CD14-positive monocyte (primary cell): Measurements from ENCODE around the gene CEP128. TPM values are rescaled to one million over a fixed set of nuclear protein-coding genes. Genes with fewer than 3 reads are reported as not detected.

Experiments
- DNase-seq, 3 donors: peaks; one replicate each; pipeline ENCODE4 v3.0.0-alpha.2; 2011 to 2022
- H2AFZ ChIP-seq: 2 replicates; pipeline ENCODE4 v1.6.0; 2012; ENCODE audit warnings: mild to moderate bottlenecking, low read depth, low read length, inconsistent platforms; ENCODE audit not compliant: insufficient read depth, poor library complexity, severe bottlenecking
- H3K27ac ChIP-seq, 2 donors: 1 replicate in 1 of 2; 2 replicates in 1 of 2; pipeline ENCODE4 v1.5.1; 2012 to 2013; ENCODE audit warnings: low read length in 2 of 2, control low read depth in 1 of 2, inconsistent platforms in 1 of 2, low read depth in 1 of 2, mild to moderate bottlenecking in 1 of 2
- H3K27me3 ChIP-seq, 2 donors: one replicate each; pipeline versions ENCODE4 v1.6.0 to v1.6.1; 2011 to 2013; ENCODE audit warnings: low read length in 2 of 2; ENCODE audit not compliant: control insufficient read depth in 2 of 2, insufficient read depth in 2 of 2
- H3K36me3 ChIP-seq, 2 donors: replicated peaks in 1 of 2; 1 replicate in 1 of 2; 2 replicates in 1 of 2; pipeline versions ENCODE4 v1.5.1 to v1.6.1; 2012 to 2013; ENCODE audit warnings: low read length in 2 of 2, control low read depth in 1 of 2, inconsistent platforms in 1 of 2, mild to moderate bottlenecking in 1 of 2; ENCODE audit not compliant: insufficient read depth in 2 of 2, control insufficient read depth in 1 of 2
- H3K4me1 ChIP-seq, 2 donors: 1 replicate in 1 of 2; 2 replicates in 1 of 2; pipeline versions ENCODE4 v1.5.1 to v1.6.1; 2012 to 2013; ENCODE audit warnings: low read length in 2 of 2, control low read depth in 1 of 2, inconsistent platforms in 1 of 2, mild to moderate bottlenecking in 1 of 2, moderate library complexity in 1 of 2; ENCODE audit not compliant: insufficient read depth in 2 of 2, control insufficient read depth in 1 of 2
- H3K4me2 ChIP-seq: replicated peaks from 2 replicates; pipeline ENCODE3; 2012; ENCODE audit warnings: low read length, moderate library complexity, mild to moderate bottlenecking; ENCODE audit not compliant: poor library complexity, severe bottlenecking; ENCODE audit errors: extremely low read depth
- H3K4me3 ChIP-seq, 3 experiments: fragments of 200-600 bp in 1 of 3; sonication (generic) in 1 of 3; replicated peaks in 1 of 3; 1 replicate in 2 of 3; 2 replicates in 1 of 3; pipeline ENCODE4 v1.5.1; 2011 to 2013; ENCODE audit warnings: low read length in 3 of 3, mild to moderate bottlenecking in 3 of 3, control low read depth in 2 of 3, low read depth in 2 of 3, inconsistent platforms in 1 of 3, moderate library complexity in 1 of 3
- H3K79me2 ChIP-seq: 2 replicates; pipeline ENCODE4 v1.6.0; 2012; ENCODE audit warnings: mild to moderate bottlenecking, control low read depth, inconsistent platforms, low read length, moderate library complexity; ENCODE audit not compliant: insufficient read depth
- H3K9ac ChIP-seq: 2 replicates; pipeline ENCODE4 v1.6.0; 2017; ENCODE audit warnings: low read length, mild to moderate bottlenecking; ENCODE audit not compliant: insufficient read depth, poor library complexity, severe bottlenecking
- H3K9me3 ChIP-seq, 2 donors: replicated peaks in 1 of 2; 1 replicate in 1 of 2; 2 replicates in 1 of 2; pipeline versions ENCODE4 v1.5.1 to v1.6.1; 2012 to 2013; ENCODE audit warnings: low read length in 2 of 2, control low read depth in 1 of 2; ENCODE audit not compliant: control insufficient read depth in 1 of 2, insufficient read depth in 1 of 2
- H4K20me1 ChIP-seq: 2 replicates; pipeline ENCODE4 v1.6.0; 2012; ENCODE audit warnings: mild to moderate bottlenecking, low read length, control low read depth, moderate library complexity; ENCODE audit not compliant: insufficient read depth
- H3K27ac Mint-ChIP-seq, 7 donors: one replicate each; pipeline ENCODE4 v1.8.0; 2020; ENCODE audit warnings: mild to moderate bottlenecking in 7 of 7, mixed read lengths in 7 of 7, moderate library complexity in 6 of 7, inconsistent platforms in 2 of 7
- H3K27me3 Mint-ChIP-seq, 3 donors: one replicate each; pipeline ENCODE4 v1.8.0; 2021 to 2022; ENCODE audit warnings: low read depth in 3 of 3, mild to moderate bottlenecking in 3 of 3, mixed read lengths in 3 of 3, moderate library complexity in 3 of 3, inconsistent platforms in 1 of 3
- H3K36me3 Mint-ChIP-seq, 2 donors: one replicate each; pipeline ENCODE4 v1.8.0; 2020; ENCODE audit warnings: mixed read lengths in 2 of 2, inconsistent platforms in 1 of 2, mild to moderate bottlenecking in 1 of 2
- H3K4me1 Mint-ChIP-seq: one replicate; pipeline ENCODE4 v1.8.0; 2020; ENCODE audit warnings: mild to moderate bottlenecking, mixed read lengths
- H3K4me3 Mint-ChIP-seq, 2 donors: one replicate each; pipeline ENCODE4 v1.8.0; 2020; ENCODE audit warnings: mild to moderate bottlenecking in 2 of 2, mixed read lengths in 2 of 2, moderate library complexity in 1 of 2
- H3K9me3 Mint-ChIP-seq, 7 donors: one replicate each; pipeline ENCODE4 v1.8.0; 2020 to 2022; ENCODE audit warnings: mixed read lengths in 7 of 7, mild to moderate bottlenecking in 6 of 7, moderate library complexity in 6 of 7, inconsistent platforms in 2 of 7
- WGBS: methylation state at CpG from one replicate; pipeline ENCODE4 v1.1.5; 2013; ENCODE audit warnings: missing lambda C conversion rate; ENCODE audit not compliant: insufficient coverage; 5-methylcytosine and 5-hydroxymethylcytosine counted together
- intact Hi-C, 2 donors: fragments of 100-400 bp; cut with micrococcal nuclease; formaldehyde crosslinking; loops; one replicate each; pipeline versions ENCODE4 v1.15.0 to v1.15.1; 2023
- polyA plus RNA-seq, 3 donors: library from polyadenylated mRNA; depleted of rRNA in 1 of 3; unstranded in 2 of 3; stranded (reverse) in 1 of 3; fragments of 300-500 nt in 2 of 3; fragments of >200 nt in 1 of 3; fragmentation: Illumina TruSeq in 2 of 3; gene quantifications; 1 replicate in 2 of 3; 2 replicates in 1 of 3; pipeline ENCODE4 v1.2.3, GENCODE V29; 2012 to 2021
- TF ChIP-seq, protein P1 (sequence below): fragments of 200-600 bp; IDR thresholded peaks from one replicate; pipeline ENCODE4 v1.8.0; 2022; ENCODE audit warnings: antibody characterized with exemption, mild to moderate bottlenecking

Gene CEP128
- polyA plus RNA-seq, 3 donors = 0.41 to 0.88 (median 0.62) TPM

DNA sequence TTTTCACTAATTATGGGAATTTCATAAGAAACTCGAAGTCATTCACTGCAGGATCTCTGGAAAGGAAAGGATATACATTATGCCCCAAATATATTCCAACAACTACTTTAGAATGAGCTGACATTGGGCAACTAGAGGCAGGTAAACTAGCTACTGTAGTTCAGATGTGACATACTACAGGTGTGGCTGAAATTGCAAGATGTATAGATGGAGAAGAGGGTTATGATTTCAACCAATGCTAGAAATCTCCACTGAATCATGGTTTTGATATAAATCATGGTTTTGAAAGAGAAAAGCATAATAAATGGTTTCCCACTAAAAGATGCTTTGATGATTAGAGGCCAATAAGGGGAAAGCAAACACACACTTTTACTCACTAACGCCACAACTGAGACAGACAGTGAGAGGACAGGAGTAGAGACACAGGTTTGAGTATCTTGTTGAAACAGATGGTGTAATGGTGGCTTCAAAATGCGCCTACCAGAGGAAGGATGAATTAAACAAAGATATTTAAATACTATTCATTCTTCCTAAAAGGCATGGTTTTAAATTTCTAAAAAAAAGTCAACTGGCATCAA lies 434.2 kb downstream of the CEP128 start:
- intact Hi-C loops = no loop called here
- no peaks in the 10 kb centered on the region for H3K27me3 Mint-ChIP-seq
- TF ChIP-seq, protein P1, sequence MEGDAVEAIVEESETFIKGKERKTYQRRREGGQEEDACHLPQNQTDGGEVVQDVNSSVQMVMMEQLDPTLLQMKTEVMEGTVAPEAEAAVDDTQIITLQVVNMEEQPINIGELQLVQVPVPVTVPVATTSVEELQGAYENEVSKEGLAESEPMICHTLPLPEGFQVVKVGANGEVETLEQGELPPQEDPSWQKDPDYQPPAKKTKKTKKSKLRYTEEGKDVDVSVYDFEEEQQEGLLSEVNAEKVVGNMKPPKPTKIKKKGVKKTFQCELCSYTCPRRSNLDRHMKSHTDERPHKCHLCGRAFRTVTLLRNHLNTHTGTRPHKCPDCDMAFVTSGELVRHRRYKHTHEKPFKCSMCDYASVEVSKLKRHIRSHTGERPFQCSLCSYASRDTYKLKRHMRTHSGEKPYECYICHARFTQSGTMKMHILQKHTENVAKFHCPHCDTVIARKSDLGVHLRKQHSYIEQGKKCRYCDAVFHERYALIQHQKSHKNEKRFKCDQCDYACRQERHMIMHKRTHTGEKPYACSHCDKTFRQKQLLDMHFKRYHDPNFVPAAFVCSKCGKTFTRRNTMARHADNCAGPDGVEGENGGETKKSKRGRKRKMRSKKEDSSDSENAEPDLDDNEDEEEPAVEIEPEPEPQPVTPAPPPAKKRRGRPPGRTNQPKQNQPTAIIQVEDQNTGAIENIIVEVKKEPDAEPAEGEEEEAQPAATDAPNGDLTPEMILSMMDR = no peak
- Histone ChIP-seq H3K4me3 (no peak overlapping the region), H3K4me2 (no peak overlapping the region), H3K4me1 (no peaks in the 10 kb centered on the region), H3K36me3 (peaks cover 0 to under 1% of the 10 kb centered on the region in 2 donors), H4K20me1 (no peaks in the 10 kb centered on the region), H3K27me3 (no peaks in the 10 kb centered on the region), H2AFZ (no peak overlapping the region), H3K9me3 (no peaks in the 10 kb centered on the region), H3K9ac (no peak overlapping the region), H3K27ac (no peak overlapping the region), H3K79me2 (no peaks in the 10 kb centered on the region)
- WGBS = no CpG with 5 or more reads among the region's 3 CpGs
- no peak for DNase-seq
- no peak overlapping the region for H3K4me3 Mint-ChIP-seq
- H3K27ac Mint-ChIP-seq = no peak overlapping the region
- no peaks in the 10 kb centered on the region for H3K4me1 Mint-ChIP-seq
- peaks cover 2 to 6% (median 3%) of the 10 kb centered on the region in 7 donors for H3K9me3 Mint-ChIP-seq
- H3K36me3 Mint-ChIP-seq = peaks cover 1 to 8% of the 10 kb centered on the region in 2 donors

DNA sequence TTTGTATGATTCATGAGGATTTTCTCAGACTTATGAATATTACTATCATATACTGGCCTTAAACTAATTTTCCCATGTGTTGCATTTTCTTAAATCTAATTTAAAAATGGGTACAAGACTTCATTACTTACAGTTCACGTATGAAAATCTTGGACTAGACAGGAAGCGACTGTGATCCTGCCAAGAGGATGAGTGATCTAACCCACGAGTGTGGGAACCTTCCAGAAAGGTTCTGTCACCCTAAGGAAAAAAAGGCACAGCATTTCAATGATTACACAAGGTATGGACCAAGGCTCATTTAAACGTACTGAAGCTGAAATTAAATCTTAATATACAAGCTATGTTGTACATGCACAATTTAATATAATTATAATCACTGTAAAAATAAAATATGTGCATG lies 436.8 kb downstream of the CEP128 start:
- Histone ChIP-seq H3K9ac (no peak overlapping the region), H3K27me3 (no peaks in the 10 kb centered on the region), H4K20me1 (no peaks in the 10 kb centered on the region), H3K79me2 (no peaks in the 10 kb centered on the region), H3K36me3 (peaks cover 0 to 7% of the 10 kb centered on the region in 2 donors), H3K4me2 (no peak overlapping the region), H3K4me3 (no peak overlapping the region), H3K9me3 (no peaks in the 10 kb centered on the region), H3K4me1 (no peaks in the 10 kb centered on the region), H2AFZ (no peak overlapping the region), H3K27ac (no peak overlapping the region)
- Mint-ChIP-seq H3K4me3 (no peak overlapping the region), H3K27me3 (no peaks in the 10 kb centered on the region), H3K9me3 (peaks cover under 1 to 4% (median 3%) of the 10 kb centered on the region in 7 donors), H3K4me1 (no peaks in the 10 kb centered on the region), H3K27ac (no peak overlapping the region), H3K36me3 (peaks cover 8 to 15% of the 10 kb centered on the region in 2 donors)
- TF ChIP-seq, protein P1 = no peak
- DNase-seq = no peak
- intact Hi-C loops = no loop called here
- 83% methylated on average over 1 of the region's 4 CpGs for WGBS
